Measurements from ENCODE around the gene CRYGN.
A peak's percentile ranks its signal among the peaks of the same experiment; 100 is the strongest.

The CRYGN gene

DNA sequence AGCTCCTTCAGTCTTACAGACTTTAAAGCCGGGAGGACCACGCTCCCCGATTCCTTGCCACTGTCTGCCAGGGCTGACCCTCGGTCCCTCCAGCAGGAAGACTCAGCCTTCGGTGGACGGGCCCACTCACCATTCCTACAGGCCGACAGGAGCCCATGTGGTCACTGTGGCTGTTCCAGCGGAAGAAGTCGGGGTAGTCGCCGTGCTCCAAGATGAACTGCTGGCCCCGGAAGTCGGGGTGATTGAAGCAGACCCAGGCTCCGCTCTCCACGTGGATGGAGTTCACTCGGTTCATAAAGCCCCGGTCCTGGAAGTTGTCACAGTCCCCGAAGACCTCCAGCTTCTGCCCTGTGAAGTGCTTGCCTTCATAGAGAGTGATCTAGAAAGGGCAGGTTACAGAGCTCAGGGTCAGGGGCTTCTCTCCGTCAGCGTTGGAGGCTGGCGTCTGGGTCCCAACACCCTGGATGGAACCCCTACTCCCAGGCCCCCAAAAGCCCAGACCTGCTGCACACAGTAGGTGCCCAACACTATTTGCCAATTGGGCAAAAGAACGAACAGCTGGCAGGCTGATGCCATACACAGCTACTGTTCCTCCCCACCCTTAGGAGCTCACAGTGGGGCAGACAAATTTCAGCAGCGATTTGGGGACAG is 1.9 kb downstream of the CRYGN start:
- no peak for DNase-seq

GRCh38 chr7:151437159-151437553 is 2.8 kb downstream of the CRYGN start:
- no peak for DNase-seq

DNA sequence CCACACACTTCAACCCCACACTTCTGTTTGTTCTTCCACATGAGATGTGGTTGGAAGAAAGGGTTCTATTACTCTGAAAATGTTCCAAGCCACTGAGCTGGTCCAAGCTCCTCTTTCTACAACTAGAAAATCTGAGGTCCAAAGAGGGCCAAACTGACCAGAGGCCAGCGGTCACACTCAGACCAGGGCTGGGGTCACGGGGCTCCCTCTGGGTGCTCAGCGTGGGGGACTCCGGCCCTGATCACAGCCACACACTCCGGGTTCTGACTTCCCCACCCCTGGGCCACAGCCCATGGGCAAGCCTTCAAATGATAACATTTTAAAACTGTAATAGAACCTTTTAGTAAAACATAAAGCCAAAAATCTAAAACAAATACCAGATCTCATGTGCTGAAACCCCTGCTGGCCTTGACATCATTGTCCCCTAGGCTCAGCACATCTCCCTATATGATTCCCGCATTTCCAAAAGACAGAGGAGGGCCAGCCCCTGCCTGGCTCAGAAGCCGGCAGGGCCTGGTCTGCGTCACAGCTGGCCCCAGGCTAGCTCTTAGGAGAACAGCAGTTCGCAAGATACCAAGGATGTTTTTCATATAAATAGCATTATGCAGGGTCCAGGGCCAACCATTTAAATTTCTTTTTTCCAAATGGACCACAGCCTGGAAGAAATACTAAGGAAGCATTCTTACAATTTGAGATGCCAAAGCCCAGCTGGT is 3.3 kb downstream of the CRYGN start:
- no peak for DNase-seq

DNA sequence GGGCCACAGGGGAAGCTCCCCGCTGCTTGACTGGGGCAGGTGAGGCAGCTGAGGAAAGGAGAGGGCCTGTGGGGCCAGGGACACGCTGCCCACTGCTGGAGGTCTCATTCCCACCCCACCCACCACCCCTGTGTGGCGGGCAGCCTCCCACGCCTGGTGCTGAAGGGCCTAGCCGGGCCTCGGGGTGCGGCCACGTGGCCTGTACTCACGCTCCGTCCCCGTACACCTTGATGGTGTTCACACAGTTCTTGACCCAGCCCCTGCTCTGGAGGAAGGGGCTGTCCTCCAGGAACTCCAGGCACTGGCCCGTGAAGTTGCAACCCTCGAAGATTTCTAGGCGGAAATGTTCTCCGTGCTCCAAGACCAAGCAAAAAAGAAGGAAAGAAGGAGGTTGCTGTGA is 4.0 kb downstream of the CRYGN start:
- DNase-seq, result no peak

- no peak for DNase-seq
Observed at GRCh38 chr7:151435103-151435916, 4.6 kb downstream of the CRYGN start.

DNA sequence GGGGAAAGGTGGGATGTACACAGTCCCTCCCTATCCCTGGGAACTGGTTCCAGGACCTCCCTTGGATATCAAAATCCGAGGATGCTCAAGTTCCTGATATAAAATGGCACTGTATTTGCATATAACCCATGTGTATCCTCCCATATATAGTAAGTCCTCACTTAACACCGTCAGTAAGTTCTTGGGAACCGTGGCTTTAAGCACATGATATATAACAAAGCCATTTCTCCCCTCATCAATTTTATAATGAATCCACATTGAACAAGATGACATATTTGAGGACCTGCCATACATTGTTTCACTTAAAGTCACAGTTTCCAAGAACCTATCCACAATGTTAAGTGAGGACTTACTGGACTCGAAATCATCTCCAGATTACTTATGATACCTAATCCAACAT is 5.4 kb downstream of the CRYGN start:
- DNase-seq, result no peak

DNA sequence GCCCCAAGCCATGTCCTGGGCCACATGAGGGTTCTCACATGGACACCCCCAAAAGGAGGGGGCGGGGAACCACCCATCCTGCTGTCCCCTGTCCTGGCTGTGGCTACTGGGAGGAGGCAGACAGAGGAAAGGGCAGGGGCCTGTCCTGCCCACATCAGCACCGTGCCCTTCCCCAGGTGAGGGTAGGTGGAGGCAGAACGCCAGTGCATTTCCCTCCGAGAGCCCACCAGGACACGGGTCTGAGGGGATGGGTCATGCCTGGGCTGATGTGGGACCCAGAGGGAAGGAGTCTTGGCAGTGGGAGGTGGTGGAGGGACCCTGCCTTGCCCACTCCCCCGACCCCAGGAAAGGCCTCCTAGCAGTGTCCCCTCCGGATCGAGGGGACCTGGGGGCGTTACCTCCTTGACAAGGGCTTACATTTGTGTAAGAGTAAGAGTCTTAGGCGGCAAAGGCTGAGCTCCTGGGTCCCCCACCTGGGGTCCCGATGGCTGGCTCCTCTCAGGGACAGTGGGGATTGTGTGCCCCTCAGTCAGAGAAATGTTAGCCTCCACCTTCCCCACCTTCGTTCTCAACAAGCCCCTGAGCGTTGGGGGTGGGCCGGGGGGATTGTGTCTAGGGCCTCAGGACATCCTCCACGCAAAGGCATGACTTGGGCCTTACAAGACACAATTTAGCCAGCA is 6.1 kb downstream of the CRYGN start:
- no peak for DNase-seq

GRCh38 chr7:151432658-151433521 is 7.1 kb downstream of the CRYGN start:
- DNase-seq, result no peak

DNA sequence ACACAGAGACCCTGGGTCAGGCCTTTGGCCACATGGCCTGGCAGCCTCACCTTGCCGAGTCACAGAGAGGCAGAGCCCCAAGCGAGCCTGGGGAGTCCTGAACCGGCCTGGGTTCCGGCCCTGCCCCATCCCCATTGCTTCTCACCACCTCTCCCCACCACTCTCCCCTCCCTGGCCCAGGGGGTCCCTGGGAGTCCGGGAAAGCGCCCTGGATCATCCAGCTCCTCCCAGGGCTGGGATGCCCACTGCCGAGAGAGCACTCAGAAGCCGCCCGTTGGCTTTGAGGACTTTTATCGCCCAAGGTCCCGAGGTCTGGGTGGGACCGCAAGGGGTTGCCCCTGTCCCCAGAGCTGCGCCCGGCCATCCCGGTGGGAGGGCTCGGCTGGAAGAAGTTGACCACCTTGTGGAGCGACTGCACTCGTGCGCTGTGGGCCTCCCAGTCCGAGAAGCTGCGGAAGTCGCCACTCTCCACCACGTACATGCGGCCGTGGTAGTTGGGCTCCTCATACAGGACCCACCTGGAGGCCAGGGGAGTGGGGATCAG is 8.1 kb downstream of the CRYGN start:
- no peak for DNase-seq

- DNase-seq, result no peak
Observed at GRCh38 chr7:151431281-151431767, 8.6 kb downstream of the CRYGN start.

GRCh38 chr7:151430391-151431205 is 9.3 kb downstream of the CRYGN start:
- no peak for DNase-seq

DNA sequence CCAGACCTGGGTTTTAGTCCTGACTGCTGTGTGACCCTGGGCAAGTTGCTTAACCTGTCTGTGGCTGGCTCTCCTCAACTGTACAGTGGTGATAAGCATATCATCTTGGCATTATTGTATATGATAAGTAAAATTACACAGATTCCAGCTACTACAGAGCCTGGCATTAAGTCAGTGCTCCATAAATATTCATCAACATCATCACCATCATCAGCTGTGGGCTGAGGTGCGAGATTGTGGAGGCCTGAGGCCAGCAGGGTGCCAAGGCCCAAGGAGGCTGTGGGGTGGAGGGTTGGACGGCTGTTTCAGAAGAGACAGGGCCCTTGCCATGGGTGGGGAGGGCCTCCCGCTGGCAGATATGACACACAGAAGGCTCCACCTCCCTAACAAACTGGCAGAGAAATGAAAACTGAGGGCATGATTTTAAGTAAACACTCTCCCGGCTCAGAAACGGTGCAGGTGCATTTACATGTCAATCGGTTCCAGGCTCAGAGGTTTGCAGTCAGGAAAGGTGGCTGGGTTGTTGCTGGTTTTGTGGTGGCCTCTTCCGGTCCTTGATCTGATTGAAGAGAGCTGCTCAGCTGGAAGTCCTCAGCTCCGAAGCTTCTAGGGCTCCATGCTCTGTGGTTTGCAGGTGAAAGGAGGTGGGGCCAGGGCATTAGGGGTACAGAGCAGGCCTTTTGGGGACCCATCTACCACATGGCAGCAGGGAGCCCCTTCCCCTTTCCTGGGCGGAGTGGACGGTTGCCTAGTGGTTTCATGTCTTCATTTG is 10.2 kb downstream of the CRYGN start:
- DNase-seq, result peak; percentile 26

GRCh38 chr7:151429237-151429559 is 10.7 kb downstream of the CRYGN start:
- DNase-seq, result no peak

DNA sequence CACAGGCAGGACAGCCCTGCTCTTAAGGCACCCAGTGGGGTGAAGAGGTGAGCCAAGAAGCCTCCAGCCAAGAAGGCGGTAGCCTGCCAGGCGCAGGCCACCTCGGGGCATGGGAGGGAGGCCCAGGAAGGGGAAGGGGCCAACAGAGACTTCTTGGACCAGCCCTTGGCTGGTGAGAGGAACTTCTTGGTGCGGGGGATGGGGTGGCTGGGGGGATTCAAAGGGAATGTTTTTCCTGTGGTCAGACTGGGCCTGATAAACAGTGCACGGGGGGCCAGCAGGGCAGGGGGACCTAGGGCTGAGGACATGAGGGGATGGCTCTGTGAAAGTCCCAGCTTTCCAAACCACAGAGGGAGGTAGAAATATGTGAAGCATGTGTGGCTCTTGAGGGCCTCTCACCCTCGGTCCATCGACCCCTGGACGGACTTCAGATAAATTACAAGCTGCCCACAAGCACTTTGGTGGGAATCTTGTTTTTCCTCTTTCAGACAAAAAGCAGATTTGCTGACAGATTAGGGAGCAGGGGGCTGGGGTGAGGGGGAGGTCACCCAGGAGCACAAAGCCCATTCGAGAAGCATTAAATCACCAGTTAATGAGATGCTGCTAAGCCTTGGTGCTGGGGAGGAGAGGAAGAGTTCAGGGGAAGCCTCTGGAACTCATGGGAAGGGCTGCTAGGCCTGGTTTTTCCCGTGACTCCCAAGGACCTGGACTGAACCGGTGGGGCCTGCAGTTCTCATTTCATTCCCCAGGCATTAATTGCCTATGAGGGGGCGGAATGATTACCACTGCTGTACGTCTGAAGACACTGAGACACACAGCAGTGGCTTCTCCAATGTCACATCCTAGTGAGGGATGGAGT is 11.3 kb downstream of the CRYGN start:
- no peak for DNase-seq

DNA sequence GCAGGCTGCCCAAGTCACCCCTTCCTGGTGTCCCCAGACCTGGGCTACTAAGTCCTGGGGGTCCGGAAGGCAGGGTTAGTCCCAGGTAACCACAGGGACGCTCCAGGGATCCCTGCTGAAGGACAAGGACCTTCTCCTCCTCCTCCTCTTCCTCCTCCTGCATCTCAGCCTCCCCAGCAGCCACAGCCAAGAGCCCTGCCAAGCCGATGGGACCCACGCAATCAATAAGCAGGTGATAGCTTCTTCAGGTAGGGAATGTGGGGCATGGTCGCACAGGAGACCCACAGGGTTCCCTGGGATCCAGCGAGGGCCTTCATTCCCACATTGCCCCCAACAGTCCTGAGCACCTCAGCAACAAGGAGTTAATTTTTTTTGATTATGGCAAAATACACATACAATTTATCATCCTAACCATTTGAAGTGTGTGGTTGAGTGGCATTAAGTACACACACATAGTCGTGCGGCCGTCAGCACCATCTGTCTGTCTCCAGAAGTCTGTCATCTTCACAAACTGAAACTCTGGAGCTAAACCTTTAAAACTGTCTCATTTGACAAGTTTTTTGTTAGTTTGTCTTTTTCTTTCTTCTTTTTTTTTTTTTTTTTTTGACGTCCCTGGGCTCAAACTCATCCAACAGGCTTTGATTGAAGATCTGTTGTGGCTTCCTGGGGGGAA is 12.1 kb downstream of the CRYGN start:
- DNase-seq, result no peak

DNA sequence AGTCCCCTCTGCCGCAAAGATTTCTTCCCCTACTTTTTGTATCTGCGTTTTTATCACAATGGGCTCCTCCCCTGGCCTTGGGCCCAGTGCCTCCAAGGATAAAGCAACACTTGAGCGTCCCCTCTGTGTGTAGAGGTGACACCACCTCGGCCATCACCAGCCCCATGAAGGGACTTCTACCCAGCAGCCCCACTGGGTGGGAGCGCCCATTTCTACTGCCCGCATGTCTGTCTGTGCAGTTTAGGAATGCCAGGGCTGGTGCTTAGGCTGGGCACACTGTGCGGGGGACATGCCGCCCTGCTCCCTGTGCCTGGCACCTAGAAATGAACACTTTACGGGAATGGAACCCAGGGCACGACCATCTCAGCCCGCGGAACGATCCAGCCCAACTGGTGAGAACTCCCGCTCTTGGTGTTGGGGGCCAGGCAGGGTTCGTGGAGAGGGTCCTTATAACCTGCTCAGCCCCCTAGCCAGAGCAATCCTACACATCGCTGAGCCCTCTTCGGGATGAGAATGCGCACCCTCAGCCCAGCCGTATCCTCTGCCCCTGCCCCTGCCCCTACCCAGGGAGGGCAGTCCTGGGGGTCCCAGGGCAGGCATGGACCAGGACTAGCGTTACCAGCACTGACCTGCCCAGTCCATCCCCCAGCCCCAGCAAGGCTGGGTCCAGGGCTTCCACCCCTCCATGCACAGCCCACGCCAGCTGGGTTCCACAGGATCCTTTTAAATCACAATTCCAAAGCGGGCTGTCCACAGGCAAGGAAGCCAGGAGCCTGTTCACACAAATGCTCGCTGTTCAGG is 12.8 kb downstream of the CRYGN start:
- DNase-seq, result no peak

DNA sequence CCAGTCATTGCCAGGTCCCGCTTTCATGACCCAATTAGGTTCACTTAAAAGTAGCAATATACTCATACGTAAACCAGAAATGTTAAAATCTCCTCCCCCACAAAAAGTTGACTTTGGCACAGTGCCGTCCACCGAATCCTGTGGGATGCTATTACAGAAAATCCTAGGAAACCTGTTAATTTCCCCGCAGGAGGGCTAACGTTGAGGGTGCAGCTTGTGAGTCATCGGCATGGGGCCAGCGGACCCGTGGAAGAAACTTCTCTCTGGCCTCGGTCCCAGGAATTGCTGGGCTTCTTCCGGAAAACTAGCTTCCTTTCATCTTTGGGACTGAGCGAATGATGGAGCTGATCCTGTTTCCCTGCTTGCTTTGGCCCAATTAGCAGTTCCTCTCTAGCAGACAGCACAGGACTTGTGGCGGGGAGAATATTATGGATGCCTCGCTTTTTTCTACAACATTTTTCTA is 13.5 kb downstream of the CRYGN start:
- DNase-seq, result no peak

Data from hematopoietic multipotent progenitor cell treated with erythropoietin and hydrocortisone succinate and interleukin-3 and kit ligand, for 8 days (in vitro differentiated cells).